Epithelial cell of esophagus (primary cell): ENCODE measurements around the gene FAM210A.
"Not testable (repeated sequence)": the region's sequence is repeated elsewhere in the genome, so short reads cannot be mapped to it uniquely, and the experiment has no call there.

Experiments
- DNase-seq: peaks from one replicate; pipeline ENCODE4 v3.0.0; 2010; ENCODE audit warnings: low read depth
- H3K4me3 ChIP-seq: 2 replicates; pipeline ENCODE4 v1.5.1; 2011; ENCODE audit warnings: mild to moderate bottlenecking, low read length, control low read depth
- CTCF ChIP-seq: IDR thresholded peaks from 2 replicates; pipeline ENCODE4 v1.5.1; 2011; ENCODE audit warnings: low read depth, mild to moderate bottlenecking, low read length, control low read depth, inconsistent platforms; ENCODE audit not compliant: insufficient read depth; ENCODE audit errors: missing control alignments

FAM210A gene

GRCh38 chr18:13703899-13704298 is 22.5 kb downstream of the FAM210A start:
- TF ChIP-seq CTCF, result no peak
- no peak overlapping the region for H3K4me3 ChIP-seq
- no peak for DNase-seq

GRCh38 chr18:13700153-13700552 is 26.2 kb downstream of the FAM210A start:
- no peak for TF ChIP-seq CTCF
- no peak overlapping the region for H3K4me3 ChIP-seq
- no peak for DNase-seq

GRCh38 chr18:13696961-13697360 is 29.4 kb downstream of the FAM210A start:
- peak; percentile 47 for DNase-seq
- no peak for TF ChIP-seq CTCF
- no peak overlapping the region for H3K4me3 ChIP-seq

- not testable (repeated sequence) for DNase-seq, H3K4me3 ChIP-seq
These were observed 31.0 kb downstream of the FAM210A start for GRCh38 chr18:13695337-13695736.

GRCh38 chr18:13690060-13690459 is 36.3 kb downstream of the FAM210A start:
- not testable (repeated sequence) for H3K4me3 ChIP-seq, DNase-seq

GRCh38 chr18:13688191-13689136 is 37.9 kb downstream of the FAM210A start:
- H3K4me3 ChIP-seq, result no peak overlapping the region
- TF ChIP-seq CTCF, result no peak
- no peak for DNase-seq

- no peak for TF ChIP-seq CTCF
- no peak overlapping the region for H3K4me3 ChIP-seq
- DNase-seq, result no peak
These were observed 41.8 kb downstream of the FAM210A start for GRCh38 chr18:13684546-13684945.

- DNase-seq, result no peak
- TF ChIP-seq CTCF, result no peak
These were observed 44.7 kb downstream of the FAM210A start for GRCh38 chr18:13681701-13682100.

More at GRCh38 chr18:13681701-13682100, 44.7 kb downstream of the FAM210A start:
- H3K4me3 ChIP-seq, result no peak overlapping the region
